ENCODE measurements around the gene PLCB2. TPM values are rescaled to one million over a fixed set of nuclear protein-coding genes. Genes with fewer than 3 reads are reported as not detected.

PLCB2 gene
- polyA plus RNA-seq, 1 donor (not counting 4 experiments of a cell fraction or from before 2014, with no cell fraction given), result 0.73 TPM

GRCh38 chr15:40246496-40247280 lies 61.0 kb downstream of the PLCB2 start:
- Histone ChIP-seq H4K20me1 (ENCODE audit: control insufficient read depth, extremely low read depth, insufficient read depth, low read length) (peaks cover 4% of the 10 kb centered on the region), H3K9me3 (ENCODE audit: control insufficient read depth, low read depth, low read length) (no peaks in the 10 kb centered on the region), H3K27me3 (ENCODE audit: control insufficient read depth, extremely low read depth, insufficient read depth, low read length) (no peaks in the 10 kb centered on the region), H3K27ac (ENCODE audit: control insufficient read depth, insufficient read depth, low read length) (no peak overlapping the region), H3K9me1 (ENCODE audit: control insufficient read depth, extremely low read depth, insufficient read depth, low read length) (peaks cover 8% of the 10 kb centered on the region), H2AFZ (ENCODE audit: control insufficient read depth, low read length) (no peak overlapping the region), H3K4me2 (ENCODE audit: control insufficient read depth, extremely low read depth, insufficient read depth, low read depth, low read length) (peak overlapping the region; percentile 61), H3K4me1 (ENCODE audit: control insufficient read depth, extremely low read depth, insufficient read depth, low read length) (peaks cover 71% of the 10 kb centered on the region), H3K4me3 (ENCODE audit: control insufficient read depth in 2 of 3, extremely low read depth in 1 of 3, insufficient read depth in 2 of 3, low read depth in 1 of 3, low read length in 3 of 3) (no peak overlapping the region), H3K79me2 (ENCODE audit: control insufficient read depth, insufficient read depth, low read length) (peaks cover 6% of the 10 kb centered on the region), H3K9ac (ENCODE audit: control insufficient read depth, extremely low read depth, insufficient read depth, low read length) (no peak overlapping the region), H3K36me3 (ENCODE audit: control insufficient read depth in 2 of 2, extremely low read depth in 1 of 2, insufficient read depth in 2 of 2, low read length in 2 of 2) (peaks cover 5 to 9% of the 10 kb centered on the region in 2 experiments)
- DNase-seq (ENCODE audit: low read depth, low spot score), result no peak
- no peak for TF ChIP-seq CTCF (optimal IDR thresholded peaks at IDR 0.05 in 1 of 3, IDR thresholded peaks at IDR 0.05 in 1 of 3, conservative IDR thresholded peaks at IDR 0.05 in 1 of 3; ENCODE audit: extremely low read depth in 1 of 3, insufficient read depth in 2 of 3, low read length in 3 of 3)
- TF ChIP-seq EZH2 (IDR thresholded peaks at IDR 0.05; ENCODE audit: low read length), result no peak
- no peak for FAIRE-seq
- dilution Hi-C loops (cut with MboI; ENCODE audit: extremely low pct_ligation_motif_present, low sequenced_read_pairs), result no loop called here

GRCh38 chr15:40245666-40246450 lies 61.9 kb downstream of the PLCB2 start:
- no peak for FAIRE-seq
- no peak overlapping the region for H3K27ac ChIP-seq (ENCODE audit: control insufficient read depth, insufficient read depth, low read length)
- H3K4me2 ChIP-seq (ENCODE audit: control insufficient read depth, extremely low read depth, insufficient read depth, low read depth, low read length), result peak overlapping the region; percentile 61

More at GRCh38 chr15:40245666-40246450, 61.9 kb downstream of the PLCB2 start:
- TF ChIP-seq EZH2 (IDR thresholded peaks at IDR 0.05; ENCODE audit: low read length) (no peak), CTCF (optimal IDR thresholded peaks at IDR 0.05 in 1 of 3, IDR thresholded peaks at IDR 0.05 in 1 of 3, conservative IDR thresholded peaks at IDR 0.05 in 1 of 3; ENCODE audit: extremely low read depth in 1 of 3, insufficient read depth in 2 of 3, low read length in 3 of 3) (no peak)
- Histone ChIP-seq H3K9me3 (ENCODE audit: control insufficient read depth, low read depth, low read length) (no peaks in the 10 kb centered on the region), H3K4me1 (ENCODE audit: control insufficient read depth, extremely low read depth, insufficient read depth, low read length) (peaks cover 78% of the 10 kb centered on the region), H3K4me3 (ENCODE audit: control insufficient read depth in 2 of 3, extremely low read depth in 1 of 3, insufficient read depth in 2 of 3, low read depth in 1 of 3, low read length in 3 of 3) (no peak overlapping the region), H3K9ac (ENCODE audit: control insufficient read depth, extremely low read depth, insufficient read depth, low read length) (no peak overlapping the region), H3K79me2 (ENCODE audit: control insufficient read depth, insufficient read depth, low read length) (peaks cover 12% of the 10 kb centered on the region), H4K20me1 (ENCODE audit: control insufficient read depth, extremely low read depth, insufficient read depth, low read length) (peaks cover 4% of the 10 kb centered on the region), H3K27me3 (ENCODE audit: control insufficient read depth, extremely low read depth, insufficient read depth, low read length) (no peaks in the 10 kb centered on the region), H2AFZ (ENCODE audit: control insufficient read depth, low read length) (no peak overlapping the region), H3K36me3 (ENCODE audit: control insufficient read depth in 2 of 2, extremely low read depth in 1 of 2, insufficient read depth in 2 of 2, low read length in 2 of 2) (peaks cover 5 to 9% of the 10 kb centered on the region in 2 experiments), H3K9me1 (ENCODE audit: control insufficient read depth, extremely low read depth, insufficient read depth, low read length) (peaks cover 8% of the 10 kb centered on the region)
- dilution Hi-C loops (cut with MboI; ENCODE audit: extremely low pct_ligation_motif_present, low sequenced_read_pairs), result no loop called here
- no peak for DNase-seq (ENCODE audit: low read depth, low spot score)

Data from keratinocyte (primary cell).